ENCODE measurements around the gene KDM8. TPM values are rescaled to one million over a fixed set of nuclear protein-coding genes. Genes with fewer than 3 reads are reported as not detected.

The KDM8 gene
- total and polyA plus RNA-seq, 9 of the 15 experiments (the other 6 are each of a cell fraction or from before 2014, with no cell fraction given) = 0.61 to 9.1 (median 5.4) TPM

GRCh38 chr16:27267037-27267677, 63.8 kb downstream of the KDM8 start (continued):
- TF ChIP-seq, protein P1, sequence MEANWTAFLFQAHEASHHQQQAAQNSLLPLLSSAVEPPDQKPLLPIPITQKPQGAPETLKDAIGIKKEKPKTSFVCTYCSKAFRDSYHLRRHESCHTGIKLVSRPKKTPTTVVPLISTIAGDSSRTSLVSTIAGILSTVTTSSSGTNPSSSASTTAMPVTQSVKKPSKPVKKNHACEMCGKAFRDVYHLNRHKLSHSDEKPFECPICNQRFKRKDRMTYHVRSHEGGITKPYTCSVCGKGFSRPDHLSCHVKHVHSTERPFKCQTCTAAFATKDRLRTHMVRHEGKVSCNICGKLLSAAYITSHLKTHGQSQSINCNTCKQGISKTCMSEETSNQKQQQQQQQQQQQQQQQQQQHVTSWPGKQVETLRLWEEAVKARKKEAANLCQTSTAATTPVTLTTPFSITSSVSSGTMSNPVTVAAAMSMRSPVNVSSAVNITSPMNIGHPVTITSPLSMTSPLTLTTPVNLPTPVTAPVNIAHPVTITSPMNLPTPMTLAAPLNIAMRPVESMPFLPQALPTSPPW (CRISPR knock-in tag; IDR thresholded peaks at IDR 0.05) = no peak
- TF ChIP-seq U2AF1 (optimal IDR thresholded peaks at IDR 0.05; ENCODE audit: low read depth, low read length) (no peak), HEY1 (CRISPR knock-in tag; IDR thresholded peaks at IDR 0.05; ENCODE audit: borderline replicate concordance) (no peak), FOXP1 (CRISPR knock-in tag; IDR thresholded peaks at IDR 0.05) (no peak), SRSF7 (optimal IDR thresholded peaks at IDR 0.05; ENCODE audit: low read depth, low read length) (no peak), HMG20B (CRISPR knock-in tag; IDR thresholded peaks at IDR 0.05) (no peak), SREBF1 (IDR thresholded peaks at IDR 0.05; ENCODE audit: borderline replicate concordance, low read depth, low read length) (no peak), HBP1 (CRISPR knock-in tag; IDR thresholded peaks at IDR 0.05) (no peak), CEBPB (tag; IDR thresholded peaks at IDR 0.05) (no peak), ELF1 (tag; IDR thresholded peaks at IDR 0.05) (no peak), ADNP (tag; IDR thresholded peaks at IDR 0.05) (peak; percentile 68), HDAC2 (IDR thresholded peaks at IDR 0.05) (peak; percentile 44; the same call in 1 of the 2 replicates), ZNF780A (CRISPR knock-in tag; IDR thresholded peaks at IDR 0.05) (no peak), ATF4 (CRISPR knock-in tag; IDR thresholded peaks at IDR 0.05) (no peak), CREB1 (IDR thresholded peaks at IDR 0.05) (no peak), CREB1 (CRISPR knock-in tag; IDR thresholded peaks at IDR 0.05) (no peak), AFF4 (CRISPR knock-in tag; IDR thresholded peaks at IDR 0.05) (no peak), NONO (IDR thresholded peaks at IDR 0.05; ENCODE audit: low read depth in 2 of 2, low read length in 1 of 2) (no peak), ZNF785 (CRISPR knock-in tag; IDR thresholded peaks at IDR 0.05) (no peak), BCOR (IDR thresholded peaks at IDR 0.05) (peak; percentile 97)

Measured in K562 (cell line).